HepG2 (cell line): ENCODE measurements around the gene NRG2.

Experiments used
- ATF7 ChIP-seq, 2 experiments: fragments of 450-650 bp in 1 of 2; sonication (generic) in 1 of 2; formaldehyde crosslinking in 1 of 2; IDR thresholded peaks; 2 replicates each; pipeline versions ENCODE4 v1.4.0 to v1.6.1; 2016 to 2020; ENCODE audit warnings: antibody characterized with exemption in 1 of 2, mild to moderate bottlenecking in 1 of 2, missing genetic modification reagents in 1 of 2
- CTCF ChIP-seq: sonication (generic); formaldehyde crosslinking; IDR thresholded peaks from 2 replicates; pipeline ENCODE4 v1.5.0; 2020; ENCODE audit warnings: mild to moderate bottlenecking, missing genetic modification reagents, moderate library complexity
- DNMT1 ChIP-seq: sonication (generic); formaldehyde crosslinking; IDR thresholded peaks from 2 replicates; pipeline ENCODE4 v1.5.1; 2020; ENCODE audit warnings: mild to moderate bottlenecking, missing genetic modification reagents
- NFE2L1 ChIP-seq: sonication (generic); formaldehyde crosslinking; IDR thresholded peaks from 2 replicates; pipeline ENCODE4 v1.4.0; 2020; ENCODE audit warnings: missing genetic modification reagents, mild to moderate bottlenecking, borderline replicate concordance
- POLR2A ChIP-seq, 2 experiments: IDR thresholded peaks; 2 replicates each; pipeline ENCODE4 v1.6.1; 2011; ENCODE audit warnings: low read depth in 2 of 2, low read length in 2 of 2, mild to moderate bottlenecking in 1 of 2, moderate library complexity in 1 of 2; ENCODE audit not compliant: insufficient read depth in 1 of 2
- TRIM22 ChIP-seq: fragments of 450-650 bp; IDR thresholded peaks from 2 replicates; pipeline ENCODE4 v1.6.1; 2017
- ZBTB33 ChIP-seq: sonication (generic); formaldehyde crosslinking; IDR thresholded peaks from 2 replicates; pipeline ENCODE4 v1.4.0; 2020; ENCODE audit warnings: missing genetic modification reagents
- ZNF773 ChIP-seq: sonication (generic); formaldehyde crosslinking; IDR thresholded peaks from 2 replicates; pipeline ENCODE4 v1.4.0; 2020; ENCODE audit warnings: missing genetic modification reagents, borderline replicate concordance

GRCh38 chr5:139822553-139823425, 220.3 kb downstream of the NRG2 start:
- TF ChIP-seq POLR2A (IDR thresholded peaks at IDR 0.05; ENCODE audit: insufficient read depth in 1 of 2, low read depth in 2 of 2, low read length in 2 of 2): no peak
- TF ChIP-seq ZBTB33: no peak
- TF ChIP-seq NFE2L1: no peak
- TF ChIP-seq DNMT1 (CRISPR knock-in tag): no peak
- TF ChIP-seq CTCF: no peak
- TF ChIP-seq ZNF773 (CRISPR knock-in tag): no peak
- TF ChIP-seq TRIM22: no peak
- TF ChIP-seq ATF7 (IDR thresholded peaks at IDR 0.05): no peak
- no peak for TF ChIP-seq ATF7 (CRISPR knock-in tag; IDR thresholded peaks at IDR 0.05)
